Neural cell (in vitro differentiated cells): ENCODE results near the gene KRTAP19-7. TPM values are rescaled to one million over a fixed set of nuclear protein-coding genes. Genes with fewer than 3 reads are reported as not detected.

Source experiments
- H2AFZ ChIP-seq: fragments of 200-600, 300-800 bp; sonication (generic), shearing (Covaris generic); 2 replicates; pipeline ENCODE4 v1.6.0; 2014; ENCODE audit warnings: low read depth, mild to moderate bottlenecking, antibody characterized with exemption, low read length, moderate library complexity
- H3F3A ChIP-seq: fragments of 200-600 bp; shearing (Covaris generic); 2 replicates; pipeline ENCODE4 v1.6.1; 2016; ENCODE audit warnings: mild to moderate bottlenecking, moderate library complexity, mixed read lengths, antibody characterized with exemption, low read length; ENCODE audit not compliant: insufficient read depth, poor library complexity, severe bottlenecking
- H3K27ac ChIP-seq: fragments of 200-600, 300-800 bp; sonication (generic), shearing (Covaris generic); 2 replicates; pipeline ENCODE4 v1.5.1; 2014; ENCODE audit warnings: mild to moderate bottlenecking, low read length, moderate library complexity
- H3K27me3 ChIP-seq: fragments of 300-800, 200-600 bp; sonication (generic), shearing (Covaris generic); 2 replicates; pipeline ENCODE4 v1.6.0; 2014; ENCODE audit warnings: mild to moderate bottlenecking, low read depth, low read length, moderate library complexity; ENCODE audit not compliant: insufficient read depth
- H3K36me3 ChIP-seq: fragments of 300-800, 200-600 bp; sonication (generic), shearing (Covaris generic); 2 replicates; pipeline ENCODE4 v1.5.1; 2014; ENCODE audit warnings: mild to moderate bottlenecking, antibody characterized with exemption, low read length, moderate library complexity; ENCODE audit not compliant: insufficient read depth
- H3K4me2 ChIP-seq: fragments of 300-800, 200-600 bp; sonication (generic), shearing (Covaris generic); 2 replicates; pipeline ENCODE4 v1.6.0; 2014; ENCODE audit warnings: mild to moderate bottlenecking, low read length
- H3K4me3 ChIP-seq: fragments of 300-800, 200-600 bp; sonication (generic), shearing (Covaris generic); 2 replicates; pipeline ENCODE4 v1.5.1; 2014; ENCODE audit warnings: mild to moderate bottlenecking, low read length, moderate library complexity
- H3K79me2 ChIP-seq: fragments of 200-600 bp; shearing (Covaris generic); replicated peaks from 2 replicates; pipeline ENCODE4 v1.6.0; 2014; ENCODE audit warnings: mild to moderate bottlenecking, low read length, moderate library complexity; ENCODE audit not compliant: insufficient read depth
- H3K9ac ChIP-seq: fragments of 300-800, 200-600 bp; sonication (generic), shearing (Covaris generic); 2 replicates; pipeline ENCODE4 v1.6.1; 2016; ENCODE audit warnings: mild to moderate bottlenecking, low read length, mixed read lengths
- H3K9me2 ChIP-seq: fragments of 200-600 bp; shearing (Covaris generic); 2 replicates; pipeline ENCODE4 v1.6.1; 2016; ENCODE audit warnings: mild to moderate bottlenecking, low read length, mixed read lengths; ENCODE audit not compliant: insufficient read depth
- H3K9me3 ChIP-seq: fragments of 200-600, 300-800 bp; sonication (generic), shearing (Covaris generic); 2 replicates; pipeline ENCODE4 v1.6.1; 2016; ENCODE audit warnings: mild to moderate bottlenecking, mixed run types, low read length, moderate library complexity, mixed read lengths
- H4K20me1 ChIP-seq: fragments of 200-600 bp; shearing (Covaris generic); 2 replicates; pipeline ENCODE4 v1.6.1; 2016; ENCODE audit warnings: mild to moderate bottlenecking, mixed run types; ENCODE audit not compliant: insufficient read depth
- EP300 ChIP-seq: fragments of 450-650 bp; conservative IDR thresholded peaks from 2 replicates; pipeline ENCODE4 v1.6.1; 2014; ENCODE audit warnings: antibody characterized with exemption, mild to moderate bottlenecking, moderate library complexity; ENCODE audit not compliant: poor library complexity, severe bottlenecking
- EZH2 ChIP-seq: fragments of 200-600, 300-800 bp; shearing (Covaris generic), sonication (generic); IDR thresholded peaks from 2 replicates; pipeline ENCODE4 v1.6.1; 2014; ENCODE audit warnings: antibody characterized with exemption, low read length, borderline replicate concordance, mild to moderate bottlenecking; ENCODE audit not compliant: insufficient read depth, poor library complexity, severe bottlenecking
- MXI1 ChIP-seq: fragments of 450-650 bp; conservative IDR thresholded peaks from 2 replicates; pipeline ENCODE4 v1.6.1; 2014; ENCODE audit warnings: antibody characterized with exemption, mild to moderate bottlenecking; ENCODE audit not compliant: poor library complexity, severe bottlenecking
- POLR2AphosphoS5 ChIP-seq: IDR thresholded peaks from 2 replicates; pipeline ENCODE4 v1.6.1; 2012
- RAD21 ChIP-seq: fragments of 450-650 bp; conservative IDR thresholded peaks from 2 replicates; pipeline ENCODE4 v1.6.1; 2014; ENCODE audit warnings: antibody characterized with exemption, mild to moderate bottlenecking, moderate library complexity
- REST ChIP-seq: IDR thresholded peaks from 2 replicates; pipeline ENCODE4 v1.6.1; 2012; ENCODE audit warnings: borderline replicate concordance
- SMC3 ChIP-seq: fragments of 450-650 bp; conservative IDR thresholded peaks from 2 replicates; pipeline ENCODE4 v1.6.1; 2014; ENCODE audit warnings: antibody characterized with exemption, mild to moderate bottlenecking, moderate library complexity; ENCODE audit not compliant: poor library complexity
- TAF1 ChIP-seq: IDR thresholded peaks from 2 replicates; pipeline ENCODE4 v1.6.1; 2012; ENCODE audit warnings: low read depth
- polyA plus RNA-seq: library from polyadenylated mRNA; depleted of rRNA; stranded (reverse); fragments of >200 nt; gene quantifications from 2 replicates; pipeline ENCODE4 v1.2.3, GENCODE V29; 2014
- TF ChIP-seq, protein P1 (sequence below): fragments of 450-650 bp; IDR thresholded peaks from 2 replicates; pipeline ENCODE4 v1.5.1; 2014; ENCODE audit warnings: antibody characterized with exemption, mild to moderate bottlenecking, moderate library complexity; ENCODE audit not compliant: poor library complexity, severe bottlenecking

KRTAP19-7 gene
- polyA plus RNA-seq, 1 donor from 2014 or later = not detected

GRCh38 chr21:30592140-30592539 is 31.0 kb upstream of the KRTAP19-7 start, which contains the start of gene KRTAP6-3:
TSS of gene KRTAP6-3 (plus strand) at chr21:30592440. CDS start at chr21:30592446, 6 bp downstream.
- no peak within 1 kb of the TSS for H2AFZ ChIP-seq
- H3K36me3 ChIP-seq = no peaks in the 10 kb centered on the region
- no peak within 1 kb of the TSS for H3K4me2 ChIP-seq
- no peaks in the 10 kb centered on the region for H3K79me2 ChIP-seq
- no peak within 1 kb of the TSS for H3K4me3 ChIP-seq
- H3K27ac ChIP-seq = no peak within 1 kb of the TSS
- no peaks in the 10 kb centered on the region for H3K9me3 ChIP-seq
- no peaks in the 10 kb centered on the region for H3K9me2 ChIP-seq
- H3F3A ChIP-seq = no peaks in the 10 kb centered on the region
- H3K9ac ChIP-seq = no peak within 1 kb of the TSS
- H3K27me3 ChIP-seq = no peaks in the 10 kb centered on the region
- TF ChIP-seq REST (no peak), RAD21 (no peak), MXI1 (no peak), EP300 (no peak), SMC3 (no peak), EZH2 (no peak), TAF1 (no peak), POLR2AphosphoS5 (no peak)
- TF ChIP-seq, protein P1, sequence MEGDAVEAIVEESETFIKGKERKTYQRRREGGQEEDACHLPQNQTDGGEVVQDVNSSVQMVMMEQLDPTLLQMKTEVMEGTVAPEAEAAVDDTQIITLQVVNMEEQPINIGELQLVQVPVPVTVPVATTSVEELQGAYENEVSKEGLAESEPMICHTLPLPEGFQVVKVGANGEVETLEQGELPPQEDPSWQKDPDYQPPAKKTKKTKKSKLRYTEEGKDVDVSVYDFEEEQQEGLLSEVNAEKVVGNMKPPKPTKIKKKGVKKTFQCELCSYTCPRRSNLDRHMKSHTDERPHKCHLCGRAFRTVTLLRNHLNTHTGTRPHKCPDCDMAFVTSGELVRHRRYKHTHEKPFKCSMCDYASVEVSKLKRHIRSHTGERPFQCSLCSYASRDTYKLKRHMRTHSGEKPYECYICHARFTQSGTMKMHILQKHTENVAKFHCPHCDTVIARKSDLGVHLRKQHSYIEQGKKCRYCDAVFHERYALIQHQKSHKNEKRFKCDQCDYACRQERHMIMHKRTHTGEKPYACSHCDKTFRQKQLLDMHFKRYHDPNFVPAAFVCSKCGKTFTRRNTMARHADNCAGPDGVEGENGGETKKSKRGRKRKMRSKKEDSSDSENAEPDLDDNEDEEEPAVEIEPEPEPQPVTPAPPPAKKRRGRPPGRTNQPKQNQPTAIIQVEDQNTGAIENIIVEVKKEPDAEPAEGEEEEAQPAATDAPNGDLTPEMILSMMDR = no peak
- H4K20me1 ChIP-seq = no peaks in the 10 kb centered on the region

GRCh38 chr21:30590297-30590696 is 29.2 kb upstream of the KRTAP19-7 start, which contains the start of gene KRTAP22-2:
TSS of gene KRTAP22-2 (minus strand) at chr21:30590397.
- H3K79me2 ChIP-seq = no peaks in the 10 kb centered on the region
- no peak within 1 kb of the TSS for H3K4me3 ChIP-seq
- TF ChIP-seq EZH2 = no peak
- H3K9ac ChIP-seq = no peak within 1 kb of the TSS
- H3K9me2 ChIP-seq = no peaks in the 10 kb centered on the region
- no peaks in the 10 kb centered on the region for H3F3A ChIP-seq
- no peak within 1 kb of the TSS for H3K4me2 ChIP-seq
- no peaks in the 10 kb centered on the region for H3K27me3 ChIP-seq
- no peak within 1 kb of the TSS for H3K27ac ChIP-seq
- no peaks in the 10 kb centered on the region for H4K20me1 ChIP-seq
- H3K36me3 ChIP-seq = no peaks in the 10 kb centered on the region
- no peak within 1 kb of the TSS for H2AFZ ChIP-seq
- no peaks in the 10 kb centered on the region for H3K9me3 ChIP-seq

- Histone ChIP-seq H3K4me3 (no peak overlapping the region), H3K9me3 (no peaks in the 10 kb centered on the region), H3K27ac (no peak overlapping the region), H3K9me2 (no peaks in the 10 kb centered on the region), H3K36me3 (no peaks in the 10 kb centered on the region), H3K27me3 (no peaks in the 10 kb centered on the region), H3K4me2 (no peak overlapping the region), H3K9ac (no peak overlapping the region), H2AFZ (no peak overlapping the region), H3K79me2 (no peaks in the 10 kb centered on the region), H3F3A (no peaks in the 10 kb centered on the region), H4K20me1 (no peaks in the 10 kb centered on the region)
- peak; percentile 7 for TF ChIP-seq POLR2AphosphoS5
- no peak for TF ChIP-seq RAD21
These were observed 21.8 kb upstream of the KRTAP19-7 start for GRCh38 chr21:30582870-30583269.
